ENCODE results near the gene CEPT1.

The CEPT1 gene

DNA sequence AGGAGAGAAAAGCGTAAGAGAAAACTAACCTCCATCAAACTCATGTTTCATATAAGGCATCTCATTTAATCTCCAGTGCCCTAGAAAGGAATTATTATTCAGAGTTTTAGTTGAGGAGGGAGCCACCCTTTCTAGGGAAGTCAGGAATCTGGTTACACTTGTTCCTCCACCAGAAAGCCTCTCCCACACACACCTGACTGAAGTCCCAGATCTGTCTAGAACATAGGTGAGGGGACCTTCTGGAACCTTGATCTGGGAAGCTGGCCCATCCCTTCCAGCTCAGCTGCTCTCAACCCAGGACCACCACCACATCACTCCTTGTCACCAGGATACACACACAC lies 62.3 kb downstream of the CEPT1 start:
- no peak overlapping the region for H3K4me3 ChIP-seq (replicated peaks; ENCODE audit: low read depth, low read length)
- DNase-seq (ENCODE audit: extremely low read depth, low read depth): no peak
- TF ChIP-seq, protein P1, sequence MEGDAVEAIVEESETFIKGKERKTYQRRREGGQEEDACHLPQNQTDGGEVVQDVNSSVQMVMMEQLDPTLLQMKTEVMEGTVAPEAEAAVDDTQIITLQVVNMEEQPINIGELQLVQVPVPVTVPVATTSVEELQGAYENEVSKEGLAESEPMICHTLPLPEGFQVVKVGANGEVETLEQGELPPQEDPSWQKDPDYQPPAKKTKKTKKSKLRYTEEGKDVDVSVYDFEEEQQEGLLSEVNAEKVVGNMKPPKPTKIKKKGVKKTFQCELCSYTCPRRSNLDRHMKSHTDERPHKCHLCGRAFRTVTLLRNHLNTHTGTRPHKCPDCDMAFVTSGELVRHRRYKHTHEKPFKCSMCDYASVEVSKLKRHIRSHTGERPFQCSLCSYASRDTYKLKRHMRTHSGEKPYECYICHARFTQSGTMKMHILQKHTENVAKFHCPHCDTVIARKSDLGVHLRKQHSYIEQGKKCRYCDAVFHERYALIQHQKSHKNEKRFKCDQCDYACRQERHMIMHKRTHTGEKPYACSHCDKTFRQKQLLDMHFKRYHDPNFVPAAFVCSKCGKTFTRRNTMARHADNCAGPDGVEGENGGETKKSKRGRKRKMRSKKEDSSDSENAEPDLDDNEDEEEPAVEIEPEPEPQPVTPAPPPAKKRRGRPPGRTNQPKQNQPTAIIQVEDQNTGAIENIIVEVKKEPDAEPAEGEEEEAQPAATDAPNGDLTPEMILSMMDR (IDR thresholded peaks at IDR 0.05; ENCODE audit: low read depth, low read length, missing control alignments): no peak

DNA sequence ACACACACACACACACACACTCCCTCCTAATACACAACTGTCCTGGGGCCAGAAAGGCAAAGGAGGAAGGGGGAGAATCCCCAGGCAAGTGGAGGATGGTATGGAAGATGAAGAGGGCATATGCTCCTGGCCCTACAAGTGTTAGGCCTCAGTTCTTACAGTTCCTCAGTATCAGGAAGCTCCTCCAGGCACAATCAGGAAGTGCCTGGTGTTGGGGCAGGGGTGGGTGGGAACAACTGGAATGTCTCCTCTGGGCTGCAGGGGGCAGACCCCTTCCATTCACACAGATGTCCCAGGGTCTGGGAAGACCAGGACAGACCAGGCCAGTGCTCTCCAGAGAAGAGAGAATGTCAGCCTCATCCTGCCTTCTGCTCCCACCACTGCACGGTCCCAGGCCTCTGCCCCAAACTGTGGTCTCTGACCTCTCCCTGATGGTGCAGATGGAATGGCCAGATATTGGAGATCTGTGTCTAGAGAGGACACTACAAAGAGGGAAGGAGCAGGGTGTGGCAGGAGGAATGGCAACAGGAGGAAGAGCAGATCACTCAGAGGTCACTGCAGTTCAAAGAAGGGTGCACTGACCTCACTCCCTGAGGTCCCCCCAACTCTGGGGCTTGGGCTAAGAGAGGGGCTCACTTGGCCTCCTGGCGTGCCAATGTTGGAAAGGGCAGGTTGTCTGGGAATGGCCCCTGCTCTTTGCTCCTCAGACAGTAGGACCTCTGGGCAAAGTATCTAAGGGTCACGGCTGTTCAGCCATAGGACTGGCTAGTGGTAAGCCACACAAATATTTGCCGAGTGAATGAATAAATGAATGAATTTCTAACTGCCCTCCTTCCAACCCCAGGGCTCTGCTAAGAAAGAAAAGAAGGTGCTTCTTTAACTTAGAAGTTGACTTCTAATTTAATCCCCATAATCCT lies 62.9 kb downstream of the CEPT1 start:
- no peak for DNase-seq (ENCODE audit: extremely low read depth, low read depth)

DNA sequence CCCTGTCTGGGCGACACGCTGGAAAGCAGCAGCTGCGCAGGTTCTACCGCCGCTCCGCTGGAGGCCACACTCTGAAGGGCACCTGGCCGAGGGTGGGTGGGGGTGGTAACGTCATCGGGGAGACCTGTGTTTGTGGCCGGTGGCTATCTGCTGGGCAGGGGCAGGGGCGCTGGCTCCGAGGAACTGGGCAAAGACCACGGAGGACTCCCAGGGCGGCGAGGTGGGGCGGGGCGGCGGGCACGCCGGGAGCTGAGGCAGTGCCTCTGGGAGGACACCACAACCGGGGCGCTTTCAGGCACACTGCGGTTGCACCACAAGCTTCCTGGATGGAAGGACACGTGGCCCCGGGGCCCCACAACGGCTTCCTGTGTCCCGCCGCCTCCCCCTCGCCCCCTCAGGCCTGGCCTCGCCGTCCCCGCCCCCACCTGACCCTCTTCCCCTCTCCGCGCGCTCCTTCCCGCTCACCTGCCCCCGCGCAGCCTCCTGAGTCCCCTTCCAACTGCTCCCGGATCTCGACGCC lies 63.7 kb downstream of the CEPT1 start:
- peak overlapping the region; percentile 44 for H3K4me3 ChIP-seq (replicated peaks; ENCODE audit: low read depth, low read length)
- TF ChIP-seq, protein P1 (IDR thresholded peaks at IDR 0.05; ENCODE audit: low read depth, low read length, missing control alignments): no peak
- DNase-seq (ENCODE audit: extremely low read depth, low read depth): no peak

More for the DNA sequence above, 62.9 kb downstream of the CEPT1 start:
- TF ChIP-seq, protein P1 (IDR thresholded peaks at IDR 0.05; ENCODE audit: low read depth, low read length, missing control alignments): no peak
- H3K4me3 ChIP-seq (replicated peaks; ENCODE audit: low read depth, low read length): no peak overlapping the region

DNA sequence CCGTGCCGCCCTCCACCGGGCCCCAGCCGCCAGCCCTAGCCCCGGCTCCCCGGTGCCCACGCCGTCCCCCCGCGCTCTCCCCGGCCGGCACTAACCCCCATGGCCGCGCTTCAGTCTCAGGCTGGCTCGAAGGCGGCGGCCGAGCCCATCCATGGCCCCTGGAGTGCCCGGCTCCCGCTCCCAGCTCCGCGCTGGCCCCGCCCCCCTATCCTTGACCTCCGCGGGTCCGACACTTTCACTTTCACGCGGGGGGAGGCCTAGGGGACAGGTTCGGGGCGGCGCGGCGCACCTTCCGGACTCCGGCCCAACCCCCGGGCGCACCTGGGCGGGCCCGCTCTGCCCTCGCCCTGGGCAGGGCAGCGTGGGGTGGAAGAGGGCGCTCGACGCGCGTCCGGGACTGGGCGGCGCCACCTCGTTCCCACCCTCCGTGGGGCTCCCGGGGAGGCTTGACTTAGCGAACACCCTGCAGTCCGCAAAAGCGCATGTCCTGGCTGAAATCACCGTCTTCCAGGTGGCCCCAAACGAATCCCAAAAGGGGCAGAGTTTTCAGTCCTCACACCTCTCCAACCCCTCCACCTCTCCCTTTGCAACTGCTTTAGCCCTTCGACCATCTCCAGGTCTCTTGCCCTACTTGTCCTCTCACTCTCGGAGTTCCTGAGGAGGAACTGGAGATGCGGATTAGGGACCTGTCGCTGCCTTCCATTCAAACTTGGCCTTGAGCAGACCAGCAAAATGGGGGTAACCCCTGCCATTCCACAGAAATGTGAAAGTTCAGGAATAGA lies 64.4 kb downstream of the CEPT1 start:
- H3K4me3 ChIP-seq (replicated peaks; ENCODE audit: low read depth, low read length): peak overlapping the region; percentile 44
- TF ChIP-seq, protein P1 (IDR thresholded peaks at IDR 0.05; ENCODE audit: low read depth, low read length, missing control alignments): no peak
- no peak for DNase-seq (ENCODE audit: extremely low read depth, low read depth)

DNA sequence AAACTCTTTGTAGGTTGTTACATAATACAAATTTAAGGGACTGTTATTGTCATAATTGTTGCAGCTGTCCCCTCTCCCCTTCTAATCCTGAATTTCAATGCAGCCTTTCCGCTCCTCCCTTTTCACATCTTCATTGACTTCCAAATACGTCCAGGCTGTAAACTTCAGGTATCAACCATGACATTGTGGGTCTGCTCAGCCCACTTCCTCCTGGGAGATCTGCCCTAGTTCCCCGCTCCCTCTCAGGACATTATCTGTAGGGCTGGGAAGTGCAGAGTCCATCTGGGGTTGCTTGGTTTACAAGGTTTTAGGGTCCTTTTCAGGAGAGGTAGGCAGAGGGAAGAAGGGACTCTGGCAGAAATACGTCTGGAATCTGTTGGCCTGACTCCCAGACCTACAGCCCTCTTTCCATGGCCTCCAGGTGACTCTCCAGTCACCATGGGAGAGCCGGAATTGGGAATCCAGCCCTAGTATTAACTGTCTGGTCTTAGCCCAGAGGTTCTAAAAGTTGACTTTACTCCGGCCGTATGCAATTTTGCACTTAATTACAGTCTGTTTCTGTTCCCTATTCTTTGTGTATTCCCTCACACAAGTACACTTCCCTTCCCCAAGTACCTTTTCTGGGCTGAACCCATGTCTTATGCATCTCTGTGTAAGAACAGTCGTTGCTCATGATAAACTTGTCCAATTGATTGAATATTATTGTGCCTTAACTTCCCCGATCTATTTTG lies 65.1 kb downstream of the CEPT1 start:
- no peak overlapping the region for H3K4me3 ChIP-seq (replicated peaks; ENCODE audit: low read depth, low read length)
- DNase-seq (ENCODE audit: extremely low read depth, low read depth): no peak
- TF ChIP-seq, protein P1 (IDR thresholded peaks at IDR 0.05; ENCODE audit: low read depth, low read length, missing control alignments): no peak

DNA sequence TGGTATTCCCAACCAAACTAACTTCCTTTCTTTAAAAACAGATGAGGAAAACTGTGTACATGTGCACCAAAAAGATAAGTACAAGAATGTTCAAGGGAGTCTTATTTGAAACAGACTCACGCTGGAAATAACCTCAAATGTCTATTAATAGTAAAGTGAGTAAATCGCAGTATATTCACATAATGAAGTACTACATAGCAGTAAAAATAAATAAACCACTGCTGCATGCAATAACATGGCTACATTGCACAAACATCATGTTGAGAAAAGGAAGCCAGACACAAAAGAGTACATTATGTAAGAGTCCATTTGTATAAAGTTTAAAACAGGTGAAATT lies 65.7 kb downstream of the CEPT1 start:
- no peak overlapping the region for H3K4me3 ChIP-seq (replicated peaks; ENCODE audit: low read depth, low read length)
- DNase-seq (ENCODE audit: extremely low read depth, low read depth): no peak
- TF ChIP-seq, protein P1 (IDR thresholded peaks at IDR 0.05; ENCODE audit: low read depth, low read length, missing control alignments): no peak
